ENCODE results near the gene PYROXD2.
"Not testable (repeated sequence)": the region's sequence is repeated elsewhere in the genome, so short reads cannot be mapped to it uniquely, and the experiment has no call there.

The PYROXD2 gene

DNA sequence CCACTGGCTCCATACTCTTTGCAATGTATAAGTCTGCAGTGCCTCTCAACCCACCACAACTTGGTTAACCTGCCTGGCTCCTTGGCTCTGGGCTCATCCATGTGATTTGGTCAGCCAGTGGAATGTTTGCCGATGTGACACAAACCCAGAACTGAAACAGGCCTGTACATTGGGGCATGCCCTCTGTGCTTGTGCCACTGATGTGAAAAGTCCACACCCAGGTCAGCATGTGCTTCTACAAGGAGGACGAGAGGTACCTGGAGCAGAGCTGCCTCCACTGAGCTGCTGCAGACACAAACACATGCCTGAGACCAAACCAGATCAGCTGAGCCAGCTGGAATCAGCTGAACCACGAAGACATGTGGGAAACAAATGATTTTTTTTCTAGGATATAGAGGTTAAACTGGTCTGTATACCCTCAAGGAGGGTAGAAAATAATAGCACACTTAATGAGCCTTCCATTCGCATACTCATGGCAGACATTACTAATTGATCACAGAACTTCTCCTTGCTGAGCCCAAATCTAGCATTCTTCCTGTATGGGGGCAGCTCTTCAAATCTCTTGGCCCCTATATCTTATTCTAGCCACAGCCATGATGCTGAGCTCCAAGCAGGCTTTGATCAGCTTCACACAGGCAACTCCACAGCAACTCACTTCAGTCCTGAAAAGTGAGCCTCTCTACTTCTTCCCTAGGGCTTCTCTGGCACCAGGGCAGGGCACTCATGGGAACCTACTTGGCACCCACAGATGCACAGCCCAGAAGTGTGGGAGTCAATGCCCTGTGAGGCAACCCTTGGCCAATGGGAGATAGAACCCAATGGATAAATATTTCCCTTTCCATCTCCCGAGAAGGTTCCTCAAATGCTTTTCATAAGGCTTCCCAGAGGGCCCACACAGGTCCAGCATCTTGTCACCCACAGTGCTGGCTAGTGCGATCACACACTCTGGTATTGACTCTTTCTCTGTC lies 18.6 kb downstream of the PYROXD2 start:
- FAIRE-seq (no peak), DNase-seq (ENCODE audit: extremely low spot score, insufficient read length, low read depth) (no peak)

DNA sequence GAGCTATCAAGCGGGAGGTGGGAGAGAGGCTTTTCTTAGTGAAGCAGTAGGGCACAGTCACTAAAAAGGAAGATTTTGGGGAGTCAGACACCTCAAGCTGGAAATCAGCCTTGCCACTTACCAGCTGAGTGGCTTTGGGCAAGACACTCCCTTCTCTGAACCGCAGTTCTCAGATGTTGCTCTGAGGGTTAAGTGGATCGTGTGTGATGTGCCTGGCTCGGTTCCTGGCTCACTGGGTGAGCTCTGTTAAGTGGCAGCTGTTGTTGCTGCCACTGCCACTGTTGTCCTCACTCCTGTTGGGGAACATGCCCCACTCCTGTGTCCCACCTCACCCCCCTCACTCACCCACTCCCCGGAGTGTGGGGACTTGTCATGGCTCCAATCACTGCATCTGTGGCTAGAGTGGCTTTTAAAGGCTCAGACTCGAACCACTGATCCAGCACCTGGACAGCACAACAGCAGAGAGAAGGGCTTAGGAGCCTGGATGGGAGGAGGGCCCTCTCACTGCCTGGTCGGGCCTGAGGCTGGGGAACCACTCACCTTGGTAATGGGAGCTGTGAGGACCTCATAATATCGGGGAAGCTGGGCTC lies 20.0 kb downstream of the PYROXD2 start:
- FAIRE-seq (no peak), DNase-seq (ENCODE audit: extremely low spot score, insufficient read length, low read depth) (no peak)

- FAIRE-seq (peak; percentile 88), DNase-seq (ENCODE audit: extremely low spot score, insufficient read length, low read depth) (no peak)
These were observed 23.4 kb downstream of the PYROXD2 start for GRCh38 chr10:98391578-98391991.

DNA sequence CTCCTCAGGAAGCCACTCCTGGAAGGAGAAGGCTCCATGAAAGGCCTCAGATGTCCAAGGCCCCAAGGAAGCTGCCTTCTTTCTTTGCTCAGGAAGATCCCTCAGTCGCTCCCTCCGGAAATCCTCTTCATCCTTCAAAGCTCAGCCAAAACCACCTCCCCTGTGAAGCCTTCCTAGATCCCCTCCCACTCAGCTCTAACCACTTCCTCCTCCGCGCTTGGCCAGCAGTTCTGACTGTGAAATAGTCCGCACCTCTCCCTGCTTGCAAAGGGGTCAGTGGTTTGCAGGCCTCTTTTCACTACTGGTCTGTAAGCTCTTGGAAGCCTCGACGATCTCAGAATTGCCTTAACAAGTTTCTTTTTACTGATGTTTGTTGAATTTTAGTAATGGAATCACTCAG lies 23.9 kb downstream of the PYROXD2 start:
- FAIRE-seq: no peak
- peak; percentile 37 for DNase-seq (ENCODE audit: extremely low spot score, insufficient read length, low read depth)

GRCh38 chr10:98390406-98390805 lies 24.6 kb downstream of the PYROXD2 start:
- no peak for FAIRE-seq
- DNase-seq (ENCODE audit: extremely low spot score, insufficient read length, low read depth): no peak

DNA sequence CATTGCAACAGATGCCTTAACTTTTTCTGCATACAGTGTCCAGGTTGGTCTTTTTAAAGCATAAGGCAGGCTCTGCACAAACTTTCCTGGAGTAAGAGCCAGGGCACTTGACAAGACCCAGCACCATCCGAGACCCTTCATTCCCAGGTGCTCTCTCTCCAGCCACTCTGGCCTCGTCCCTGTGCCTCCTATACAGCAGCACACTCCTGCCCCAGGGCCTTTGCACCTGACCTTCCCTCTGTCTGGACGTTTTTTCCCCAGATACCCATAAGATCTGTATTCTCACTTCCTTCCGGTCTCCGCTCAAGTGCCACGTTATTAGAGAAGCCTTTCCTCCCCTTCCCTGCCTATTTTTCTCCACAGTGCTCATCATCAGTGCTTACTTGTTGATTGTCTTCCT lies 25.6 kb downstream of the PYROXD2 start:
- DNase-seq (ENCODE audit: extremely low spot score, insufficient read length, low read depth) (no peak), FAIRE-seq (no peak)

DNA sequence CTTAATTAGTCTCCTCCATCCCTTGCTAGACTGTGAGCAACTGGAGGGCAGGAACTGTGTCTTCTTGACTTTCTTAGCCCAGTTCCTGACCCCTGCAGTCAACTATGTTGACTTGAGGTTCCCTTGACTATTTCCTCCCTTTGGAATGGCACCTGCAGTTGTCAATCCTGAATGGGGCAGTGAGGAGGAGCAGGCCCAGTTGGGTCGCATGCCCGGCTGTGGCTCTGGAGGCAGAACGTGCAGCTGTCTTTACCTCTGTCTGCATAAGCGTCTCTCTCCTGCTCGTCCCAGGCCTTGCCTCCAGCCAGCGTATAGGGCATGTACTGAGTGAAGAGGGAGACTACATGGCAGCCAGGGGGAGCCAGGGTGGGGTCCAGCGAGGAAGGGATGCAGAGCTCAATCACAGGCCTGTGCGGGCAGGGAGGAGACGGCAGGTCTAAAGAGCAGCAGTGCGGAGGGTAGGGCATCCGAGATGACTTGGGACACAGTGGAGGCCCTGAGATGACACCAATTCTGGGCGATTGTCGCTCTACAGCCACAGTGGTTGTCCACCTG lies 26.8 kb downstream of the PYROXD2 start:
- no peak for FAIRE-seq
- no peak for DNase-seq (ENCODE audit: extremely low spot score, insufficient read length, low read depth)

- DNase-seq (ENCODE audit: extremely low spot score, insufficient read length, low read depth) (no peak), FAIRE-seq (no peak)
These were observed 30.4 kb downstream of the PYROXD2 start for GRCh38 chr10:98384531-98385133.

DNA sequence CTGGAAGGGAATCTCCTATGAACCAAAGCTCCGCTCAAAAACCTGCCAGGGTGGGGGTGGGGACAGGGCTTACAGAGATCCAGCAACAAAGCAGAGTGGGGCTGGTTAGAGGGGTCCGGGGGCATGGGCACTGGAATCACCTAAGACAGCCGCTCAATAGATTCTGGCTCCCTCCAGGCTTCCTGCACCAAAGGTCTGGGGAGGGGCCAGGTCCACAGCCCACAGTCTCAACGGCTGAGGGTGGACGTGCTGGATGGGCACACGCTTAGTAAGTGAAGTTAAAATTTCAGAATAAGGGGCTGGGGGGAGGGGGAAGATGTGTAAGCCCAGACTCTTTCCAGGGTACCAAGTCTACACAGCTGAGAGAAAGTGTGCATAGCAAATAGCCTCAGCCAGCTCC lies 31.1 kb downstream of the PYROXD2 start:
- FAIRE-seq: no peak
- no peak for DNase-seq (ENCODE audit: extremely low spot score, insufficient read length, low read depth)

GRCh38 chr10:98383134-98383667 lies 31.8 kb downstream of the PYROXD2 start:
- DNase-seq (ENCODE audit: extremely low spot score, insufficient read length, low read depth); FAIRE-seq: not testable (repeated sequence)

DNA sequence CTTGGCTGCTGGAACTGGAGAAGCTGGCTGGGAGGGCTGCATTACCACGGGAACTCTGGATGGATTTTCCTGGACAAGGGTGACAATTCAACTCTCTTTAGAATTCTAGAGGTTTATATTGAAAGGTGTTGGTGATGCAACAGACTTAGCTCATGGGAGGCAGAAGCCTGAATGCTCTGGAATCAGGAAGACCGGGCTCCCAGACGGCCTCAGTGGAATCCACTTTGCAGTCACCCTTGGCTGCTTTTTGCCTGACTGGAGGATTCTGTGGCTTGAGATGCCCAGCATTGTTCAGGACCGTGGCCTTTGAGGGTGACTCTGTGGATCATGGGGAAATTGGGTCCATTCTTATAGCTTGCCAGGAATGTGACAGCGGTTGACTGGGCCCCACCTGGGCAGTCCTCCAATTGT lies 32.3 kb downstream of the PYROXD2 start:
- FAIRE-seq (no peak), DNase-seq (ENCODE audit: extremely low spot score, insufficient read length, low read depth) (no peak)

DNA sequence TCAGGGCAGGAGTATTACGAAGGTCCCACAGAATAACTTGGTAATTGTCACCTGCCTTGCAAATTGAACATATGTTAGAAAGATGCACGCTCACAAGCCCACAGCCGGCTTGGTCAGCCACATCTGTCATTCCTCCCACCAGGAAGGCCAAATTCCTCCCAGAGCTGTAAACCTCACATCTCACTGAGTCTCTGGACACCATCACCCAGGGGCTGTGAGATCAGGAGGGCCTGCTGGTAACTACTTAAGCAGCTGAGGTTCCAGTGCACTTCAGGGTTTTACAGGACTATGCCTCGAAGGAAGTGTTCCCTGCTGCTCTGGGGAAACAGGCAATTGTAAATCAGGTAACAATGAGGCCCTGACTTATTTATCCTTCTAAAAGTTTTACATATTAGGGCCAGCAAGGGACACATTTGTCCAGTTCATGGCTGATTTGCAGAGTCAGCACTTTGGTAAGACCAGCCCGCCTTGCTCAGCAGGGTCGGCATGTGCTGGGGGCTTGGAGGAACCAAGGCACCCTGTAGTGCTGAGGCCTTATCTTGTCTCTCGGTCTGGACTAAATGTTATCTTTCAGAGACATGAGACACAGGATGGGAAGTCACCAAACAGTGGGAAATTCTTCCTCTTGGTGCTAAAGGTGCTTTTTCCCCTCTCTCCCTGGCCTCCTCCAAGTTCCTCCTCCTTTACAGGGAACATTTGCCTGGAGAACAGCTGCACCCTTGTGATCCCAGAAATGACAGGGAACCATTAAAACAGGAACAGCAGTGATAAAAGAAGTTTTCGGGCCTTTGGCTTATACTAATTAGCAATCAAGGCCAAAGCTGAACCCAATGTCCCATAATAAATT lies 34.3 kb downstream of the PYROXD2 start:
- DNase-seq (ENCODE audit: extremely low spot score, insufficient read length, low read depth): no peak
- FAIRE-seq: no peak

DNA sequence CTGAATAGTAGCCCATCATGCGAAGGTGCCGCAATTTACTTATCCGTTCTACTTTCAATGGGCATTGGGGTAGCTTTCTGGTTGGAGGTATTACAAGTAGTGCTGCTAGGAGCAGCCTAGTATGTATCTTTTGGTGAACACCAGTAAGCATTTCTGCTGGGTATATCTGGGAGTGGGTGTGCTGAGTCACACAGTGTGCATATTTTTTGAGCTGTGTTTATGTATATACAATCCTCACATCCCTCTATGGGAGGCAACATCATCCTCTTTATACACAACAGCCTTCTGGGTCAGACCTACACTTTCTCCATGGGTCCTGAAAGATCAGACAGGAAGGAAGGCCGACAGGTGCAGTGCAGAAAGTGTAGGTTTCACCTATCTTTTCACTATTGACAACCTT lies 36.3 kb downstream of the PYROXD2 start:
- FAIRE-seq (no peak), DNase-seq (ENCODE audit: extremely low spot score, insufficient read length, low read depth) (no peak)

DNA sequence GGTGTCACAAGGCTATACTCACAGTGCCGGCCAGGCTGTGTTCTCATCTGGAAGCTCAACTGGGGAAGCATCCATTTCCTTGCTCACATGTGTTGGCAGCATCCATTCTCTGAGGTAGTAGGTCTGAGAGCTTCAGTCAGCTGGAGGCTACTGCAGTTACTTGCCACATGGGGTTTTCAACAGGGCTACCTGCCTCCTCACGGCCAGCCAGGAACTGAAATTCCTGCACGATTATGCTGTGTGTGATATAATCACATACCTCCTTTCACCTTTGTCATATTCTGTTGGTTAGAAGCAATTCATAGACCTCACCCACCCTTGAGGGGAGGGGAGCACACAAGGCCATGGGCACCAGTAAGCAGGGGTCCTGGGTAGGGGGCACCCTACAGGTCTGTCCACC lies 37.4 kb downstream of the PYROXD2 start:
- FAIRE-seq (no peak), DNase-seq (ENCODE audit: extremely low spot score, insufficient read length, low read depth) (no peak)

DNA sequence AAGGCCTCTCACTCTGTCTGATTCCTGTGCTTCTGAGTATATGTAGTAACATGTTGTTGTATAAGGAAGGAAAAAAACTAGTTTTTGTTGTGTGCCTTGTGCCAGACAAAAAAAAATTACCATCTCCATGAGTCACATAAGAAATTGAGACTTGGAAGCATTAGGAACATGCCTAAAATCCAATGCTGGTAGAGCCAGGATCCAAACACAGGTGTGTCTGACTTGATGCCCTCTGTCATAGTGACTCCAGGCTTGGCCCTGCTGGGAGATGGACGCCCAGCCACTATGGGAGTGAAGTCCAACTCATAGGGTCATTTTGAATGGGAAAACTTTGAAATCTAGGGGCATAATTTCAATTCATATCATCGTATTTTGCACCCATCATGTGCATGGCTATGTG lies 38.0 kb downstream of the PYROXD2 start:
- DNase-seq (ENCODE audit: extremely low spot score, insufficient read length, low read depth) (no peak), FAIRE-seq (no peak)

- no peak for DNase-seq (ENCODE audit: extremely low spot score, insufficient read length, low read depth)
- FAIRE-seq: no peak
These were observed 38.5 kb downstream of the PYROXD2 start for GRCh38 chr10:98376485-98376884.

GRCh38 chr10:98374217-98374985 lies 40.6 kb downstream of the PYROXD2 start:
- FAIRE-seq: no peak
- no peak for DNase-seq (ENCODE audit: extremely low spot score, insufficient read length, low read depth)

DNA sequence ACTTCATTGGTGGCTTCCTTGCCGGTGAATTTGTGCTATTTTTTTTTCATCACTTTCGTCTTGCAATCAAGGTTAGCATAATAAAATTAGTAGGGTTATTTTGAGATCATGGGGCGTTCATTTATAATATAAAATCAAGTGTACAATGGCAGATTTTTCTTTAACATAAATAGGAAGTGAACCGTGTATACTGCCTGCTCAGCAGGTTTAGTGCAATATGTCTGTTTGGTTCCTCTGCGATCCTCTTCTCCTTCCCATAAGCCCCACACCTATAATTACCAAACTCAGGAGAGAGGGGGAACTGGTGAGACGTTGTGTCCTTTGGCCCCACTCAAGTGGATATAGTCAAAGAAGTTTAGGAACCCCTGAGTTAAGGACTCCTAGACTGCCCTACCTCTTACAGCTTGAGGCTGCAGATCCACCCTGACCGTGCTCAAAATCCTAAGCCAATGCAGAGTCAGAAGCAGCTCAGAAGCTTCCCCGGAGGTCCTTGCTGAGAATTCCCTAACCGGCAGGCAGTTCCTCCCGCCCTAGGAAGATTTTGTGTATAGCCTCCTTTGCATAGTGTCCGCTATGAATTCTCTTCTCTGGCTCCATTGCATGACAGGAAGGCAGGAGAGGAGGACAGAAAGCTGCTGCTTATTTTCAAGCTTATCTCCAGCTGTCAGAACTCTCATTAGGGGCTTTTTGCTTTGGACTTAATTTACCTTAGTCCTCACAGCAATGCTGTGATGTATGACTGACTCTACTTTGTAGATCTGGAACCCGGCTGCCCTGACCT lies 41.5 kb downstream of the PYROXD2 start:
- FAIRE-seq: no peak
- DNase-seq (ENCODE audit: extremely low spot score, insufficient read length, low read depth): no peak
